Nephron (organoid): ENCODE measurements around the gene TAS2R38.

Source experiments
- H3K27ac Mint-ChIP-seq, 3 experiments: 2 replicates each; pipeline ENCODE4 v1.8.0; 2020; ENCODE audit warnings: mixed read lengths in 3 of 3, mild to moderate bottlenecking in 2 of 3, moderate library complexity in 1 of 3
- H3K27me3 Mint-ChIP-seq: 2 replicates; pipeline ENCODE4 v1.8.0; 2021; ENCODE audit warnings: low read depth, mild to moderate bottlenecking, moderate library complexity, mixed read lengths
- H3K36me3 Mint-ChIP-seq: 2 replicates; pipeline ENCODE4 v1.8.0; 2020; ENCODE audit warnings: low read depth, mixed read lengths
- H3K4me1 Mint-ChIP-seq: 2 replicates; pipeline ENCODE4 v1.8.0; 2020; ENCODE audit warnings: mixed read lengths
- H3K4me3 Mint-ChIP-seq, 3 experiments: 2 replicates each; pipeline ENCODE4 v1.8.0; 2020; ENCODE audit warnings: mild to moderate bottlenecking in 3 of 3, mixed read lengths in 3 of 3, moderate library complexity in 2 of 3
- H3K9me3 Mint-ChIP-seq: 2 replicates; pipeline ENCODE4 v1.8.0; 2020; ENCODE audit warnings: mixed read lengths
- CTCF ChIP-seq, 3 experiments: fragments of 200-600 bp; sonication (generic); IDR thresholded peaks; one replicate each; pipeline ENCODE4 v1.5.0; 2021; ENCODE audit warnings: antibody characterized with exemption in 3 of 3; ENCODE audit not compliant: unreplicated experiment in 3 of 3

The TAS2R38 gene

GRCh38 chr7:141960687-141961422, 12.7 kb downstream of the TAS2R38 start:
- H3K4me3 Mint-ChIP-seq, result no peak overlapping the region
- no peaks in the 10 kb centered on the region for H3K36me3 Mint-ChIP-seq
- no peaks in the 10 kb centered on the region for H3K27me3 Mint-ChIP-seq
- peaks cover 6% of the 10 kb centered on the region for H3K9me3 Mint-ChIP-seq
- no peak for TF ChIP-seq CTCF (IDR thresholded peaks at IDR 0.05; ENCODE audit: unreplicated experiment in 3 of 3)
- no peaks in the 10 kb centered on the region for H3K4me1 Mint-ChIP-seq
- H3K27ac Mint-ChIP-seq, result no peak overlapping the region

- Mint-ChIP-seq H3K27me3 (no peaks in the 10 kb centered on the region), H3K36me3 (no peaks in the 10 kb centered on the region), H3K27ac (no peak overlapping the region), H3K4me3 (no peak overlapping the region), H3K9me3 (no peaks in the 10 kb centered on the region), H3K4me1 (no peaks in the 10 kb centered on the region)
- TF ChIP-seq CTCF (IDR thresholded peaks at IDR 0.05; ENCODE audit: unreplicated experiment in 3 of 3), result no peak
Measured at GRCh38 chr7:141956084-141956483, 17.5 kb downstream of the TAS2R38 start.

GRCh38 chr7:141954334-141954733, 19.2 kb downstream of the TAS2R38 start:
- Mint-ChIP-seq H3K27me3 (no peaks in the 10 kb centered on the region), H3K4me1 (no peaks in the 10 kb centered on the region), H3K27ac (no peak overlapping the region), H3K36me3 (no peaks in the 10 kb centered on the region), H3K4me3 (no peak overlapping the region), H3K9me3 (no peaks in the 10 kb centered on the region)
- no peak for TF ChIP-seq CTCF (IDR thresholded peaks at IDR 0.05; ENCODE audit: unreplicated experiment in 3 of 3)

GRCh38 chr7:141952461-141952860, 21.1 kb downstream of the TAS2R38 start:
- Mint-ChIP-seq H3K4me1 (no peaks in the 10 kb centered on the region), H3K9me3 (no peaks in the 10 kb centered on the region), H3K27me3 (no peaks in the 10 kb centered on the region), H3K36me3 (no peaks in the 10 kb centered on the region), H3K27ac (no peak overlapping the region), H3K4me3 (no peak overlapping the region)
- no peak for TF ChIP-seq CTCF (IDR thresholded peaks at IDR 0.05; ENCODE audit: unreplicated experiment in 3 of 3)

GRCh38 chr7:141950806-141951205, 22.8 kb downstream of the TAS2R38 start:
- no peaks in the 10 kb centered on the region for H3K9me3 Mint-ChIP-seq

More at GRCh38 chr7:141950806-141951205, 22.8 kb downstream of the TAS2R38 start:
- H3K4me1 Mint-ChIP-seq, result no peaks in the 10 kb centered on the region
- no peaks in the 10 kb centered on the region for H3K27me3 Mint-ChIP-seq
- TF ChIP-seq CTCF (IDR thresholded peaks at IDR 0.05; ENCODE audit: unreplicated experiment in 3 of 3), result no peak
- H3K4me3 Mint-ChIP-seq, result no peak overlapping the region
- H3K36me3 Mint-ChIP-seq, result no peaks in the 10 kb centered on the region
- H3K27ac Mint-ChIP-seq, result no peak overlapping the region
